22Rv1 (cell line): ENCODE data around the gene ENO4.

ENCODE experiments used
- ZFX ChIP-seq: fragments of 450-650 bp; IDR thresholded peaks from 2 replicates; pipeline ENCODE4 v1.6.1; 2017; ENCODE audit warnings: antibody characterized with exemption, borderline replicate concordance
- TF ChIP-seq, protein P1 (sequence below): fragments of 450-650 bp; IDR thresholded peaks from 2 replicates; pipeline ENCODE4 v1.5.1; 2017; ENCODE audit warnings: mild to moderate bottlenecking

DNA sequence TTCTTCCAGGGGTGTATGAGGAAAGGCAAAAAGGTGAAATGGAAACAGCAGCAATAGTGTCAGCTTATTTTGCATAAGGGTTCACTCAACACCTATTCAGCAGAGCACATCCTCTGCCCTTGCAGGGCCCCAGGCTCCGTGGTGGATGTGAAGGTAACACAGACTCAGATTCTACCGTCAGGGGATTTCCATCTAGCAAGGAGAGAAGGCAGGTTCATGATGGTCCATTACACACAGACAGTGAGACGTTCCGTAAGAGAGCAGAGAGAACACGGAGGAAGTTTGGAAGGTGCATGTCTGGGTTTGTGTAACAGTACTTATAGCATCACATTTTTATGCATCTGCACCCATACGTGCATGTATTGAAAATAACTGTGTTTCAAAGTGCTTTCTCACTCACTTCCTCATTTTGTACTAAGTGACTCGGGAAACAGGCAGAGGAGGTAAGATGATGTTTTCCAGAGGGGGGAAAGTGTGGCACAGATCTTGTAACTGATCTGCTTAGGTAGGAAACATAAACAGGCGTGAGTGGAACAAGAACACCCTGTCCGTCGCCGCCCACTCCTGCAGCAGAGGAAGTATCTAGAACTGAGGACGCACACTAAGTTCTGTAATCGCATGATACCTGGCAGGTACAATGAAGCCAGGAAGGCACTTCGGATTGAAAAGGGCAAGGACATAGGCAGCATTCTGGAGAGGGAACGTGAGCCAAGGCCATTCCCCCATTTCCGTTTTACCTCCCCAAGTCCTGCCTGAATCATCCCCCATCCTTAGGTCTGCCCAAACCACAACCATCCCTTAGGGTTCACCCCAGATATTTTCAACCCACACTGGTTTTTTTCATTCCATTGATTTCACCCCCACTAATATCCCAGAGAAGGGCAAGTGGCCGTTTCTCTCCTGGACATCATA is 1.0 kb upstream of the ENO4 start:
- TF ChIP-seq, protein P1, sequence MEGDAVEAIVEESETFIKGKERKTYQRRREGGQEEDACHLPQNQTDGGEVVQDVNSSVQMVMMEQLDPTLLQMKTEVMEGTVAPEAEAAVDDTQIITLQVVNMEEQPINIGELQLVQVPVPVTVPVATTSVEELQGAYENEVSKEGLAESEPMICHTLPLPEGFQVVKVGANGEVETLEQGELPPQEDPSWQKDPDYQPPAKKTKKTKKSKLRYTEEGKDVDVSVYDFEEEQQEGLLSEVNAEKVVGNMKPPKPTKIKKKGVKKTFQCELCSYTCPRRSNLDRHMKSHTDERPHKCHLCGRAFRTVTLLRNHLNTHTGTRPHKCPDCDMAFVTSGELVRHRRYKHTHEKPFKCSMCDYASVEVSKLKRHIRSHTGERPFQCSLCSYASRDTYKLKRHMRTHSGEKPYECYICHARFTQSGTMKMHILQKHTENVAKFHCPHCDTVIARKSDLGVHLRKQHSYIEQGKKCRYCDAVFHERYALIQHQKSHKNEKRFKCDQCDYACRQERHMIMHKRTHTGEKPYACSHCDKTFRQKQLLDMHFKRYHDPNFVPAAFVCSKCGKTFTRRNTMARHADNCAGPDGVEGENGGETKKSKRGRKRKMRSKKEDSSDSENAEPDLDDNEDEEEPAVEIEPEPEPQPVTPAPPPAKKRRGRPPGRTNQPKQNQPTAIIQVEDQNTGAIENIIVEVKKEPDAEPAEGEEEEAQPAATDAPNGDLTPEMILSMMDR = no peak
- TF ChIP-seq ZFX = no peak
